ENCODE measurements around the gene SORCS2. TPM values are rescaled to one million over a fixed set of nuclear protein-coding genes. Genes with fewer than 3 reads are reported as not detected.

Gene SORCS2
- total RNA-seq, 1 donor from 2014 or later, result 3.0 TPM

DNA sequence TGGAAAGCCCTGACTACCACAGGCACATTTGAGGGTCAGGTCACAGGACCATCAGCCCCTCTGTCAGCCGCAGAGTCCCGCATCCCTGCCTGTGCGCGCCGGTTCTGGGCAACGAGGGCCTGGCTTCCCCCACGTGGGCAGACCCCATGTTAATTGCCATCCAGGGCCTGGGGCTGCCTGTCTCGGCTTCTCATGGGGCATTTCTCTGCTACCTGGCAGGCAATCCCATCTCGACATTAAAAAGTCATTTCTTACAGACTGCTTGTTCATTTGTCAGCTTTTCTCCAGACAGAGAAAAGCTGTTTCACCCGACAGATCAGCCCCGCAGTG is 45.6 kb upstream of the SORCS2 start:
- TF ChIP-seq, protein P1, sequence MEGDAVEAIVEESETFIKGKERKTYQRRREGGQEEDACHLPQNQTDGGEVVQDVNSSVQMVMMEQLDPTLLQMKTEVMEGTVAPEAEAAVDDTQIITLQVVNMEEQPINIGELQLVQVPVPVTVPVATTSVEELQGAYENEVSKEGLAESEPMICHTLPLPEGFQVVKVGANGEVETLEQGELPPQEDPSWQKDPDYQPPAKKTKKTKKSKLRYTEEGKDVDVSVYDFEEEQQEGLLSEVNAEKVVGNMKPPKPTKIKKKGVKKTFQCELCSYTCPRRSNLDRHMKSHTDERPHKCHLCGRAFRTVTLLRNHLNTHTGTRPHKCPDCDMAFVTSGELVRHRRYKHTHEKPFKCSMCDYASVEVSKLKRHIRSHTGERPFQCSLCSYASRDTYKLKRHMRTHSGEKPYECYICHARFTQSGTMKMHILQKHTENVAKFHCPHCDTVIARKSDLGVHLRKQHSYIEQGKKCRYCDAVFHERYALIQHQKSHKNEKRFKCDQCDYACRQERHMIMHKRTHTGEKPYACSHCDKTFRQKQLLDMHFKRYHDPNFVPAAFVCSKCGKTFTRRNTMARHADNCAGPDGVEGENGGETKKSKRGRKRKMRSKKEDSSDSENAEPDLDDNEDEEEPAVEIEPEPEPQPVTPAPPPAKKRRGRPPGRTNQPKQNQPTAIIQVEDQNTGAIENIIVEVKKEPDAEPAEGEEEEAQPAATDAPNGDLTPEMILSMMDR (IDR thresholded peaks at IDR 0.05), result no peak
- H3K4me3 Mint-ChIP-seq (ENCODE audit: unreplicated experiment), result no peak overlapping the region
- no peaks in the 10 kb centered on the region for H3K9me3 Mint-ChIP-seq (ENCODE audit: unreplicated experiment)
- H3K27ac Mint-ChIP-seq (ENCODE audit: unreplicated experiment), result no peak overlapping the region
- peaks cover 4% of the 10 kb centered on the region for H3K4me1 Mint-ChIP-seq (ENCODE audit: unreplicated experiment)
- DNase-seq (ENCODE audit: extremely low spot score, unreplicated experiment), result no peak
- no peaks in the 10 kb centered on the region for H3K36me3 Mint-ChIP-seq (ENCODE audit: unreplicated experiment)
- peaks cover 46% of the 10 kb centered on the region for H3K27me3 Mint-ChIP-seq (ENCODE audit: unreplicated experiment)

DNA sequence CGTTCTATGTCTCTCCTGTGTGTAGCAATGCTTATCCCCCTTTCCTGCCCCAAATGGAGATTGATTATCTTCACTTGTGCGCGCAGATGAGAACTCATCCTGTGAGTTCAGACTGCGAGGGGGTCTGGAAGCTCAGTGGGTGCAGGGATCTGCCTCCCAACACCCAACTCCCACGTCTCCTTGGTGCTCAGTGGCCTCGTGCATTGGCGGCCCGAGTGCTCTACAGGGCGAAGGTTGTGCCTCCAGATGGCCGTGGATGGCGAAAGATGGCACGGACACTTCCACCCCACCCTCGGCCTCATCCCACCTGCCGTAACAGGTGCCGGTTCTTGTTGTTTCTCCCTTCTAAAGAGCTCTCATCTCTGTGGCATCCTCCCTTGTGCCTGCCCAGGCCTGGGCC is 45.1 kb upstream of the SORCS2 start:
- Mint-ChIP-seq H3K27me3 (ENCODE audit: unreplicated experiment) (peaks cover 48% of the 10 kb centered on the region), H3K4me1 (ENCODE audit: unreplicated experiment) (peaks cover 3% of the 10 kb centered on the region), H3K27ac (ENCODE audit: unreplicated experiment) (no peak overlapping the region), H3K9me3 (ENCODE audit: unreplicated experiment) (no peaks in the 10 kb centered on the region), H3K4me3 (ENCODE audit: unreplicated experiment) (no peak overlapping the region), H3K36me3 (ENCODE audit: unreplicated experiment) (no peaks in the 10 kb centered on the region)
- TF ChIP-seq, protein P1 (IDR thresholded peaks at IDR 0.05), result no peak
- DNase-seq (ENCODE audit: extremely low spot score, unreplicated experiment), result no peak

DNA sequence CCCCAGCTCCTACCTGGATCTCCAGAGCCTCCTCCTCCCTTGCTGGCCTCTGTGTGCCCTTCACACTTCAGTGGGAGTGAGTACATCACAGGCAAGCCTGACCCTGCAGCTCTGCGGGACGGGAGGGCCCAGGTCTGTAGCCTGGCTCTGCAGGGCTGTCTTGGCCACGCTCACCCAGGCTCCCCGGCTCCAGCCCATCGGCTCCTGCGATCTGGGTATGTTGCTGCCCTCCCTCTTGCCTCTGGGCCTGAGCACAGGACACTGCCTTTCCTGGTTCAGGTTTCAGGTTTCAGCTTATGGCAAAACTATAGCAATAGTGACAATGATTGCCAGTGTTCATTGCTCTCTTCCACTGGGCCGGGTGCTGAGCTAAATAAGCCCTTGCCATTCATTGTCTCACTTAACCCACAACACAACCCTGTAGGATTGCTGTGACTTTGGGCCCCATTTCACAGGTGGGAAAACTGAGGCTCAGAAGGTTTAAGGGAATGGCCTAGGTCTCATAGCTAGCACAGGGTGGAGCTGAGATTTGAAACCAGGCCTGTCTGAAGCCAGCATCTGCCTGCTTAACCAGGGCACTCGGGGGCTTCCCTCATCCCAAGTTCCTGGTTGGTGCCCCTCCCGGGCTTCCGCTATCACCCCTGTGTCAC is 44.6 kb upstream of the SORCS2 start:
- peaks cover 53% of the 10 kb centered on the region for H3K27me3 Mint-ChIP-seq (ENCODE audit: unreplicated experiment)

DNA sequence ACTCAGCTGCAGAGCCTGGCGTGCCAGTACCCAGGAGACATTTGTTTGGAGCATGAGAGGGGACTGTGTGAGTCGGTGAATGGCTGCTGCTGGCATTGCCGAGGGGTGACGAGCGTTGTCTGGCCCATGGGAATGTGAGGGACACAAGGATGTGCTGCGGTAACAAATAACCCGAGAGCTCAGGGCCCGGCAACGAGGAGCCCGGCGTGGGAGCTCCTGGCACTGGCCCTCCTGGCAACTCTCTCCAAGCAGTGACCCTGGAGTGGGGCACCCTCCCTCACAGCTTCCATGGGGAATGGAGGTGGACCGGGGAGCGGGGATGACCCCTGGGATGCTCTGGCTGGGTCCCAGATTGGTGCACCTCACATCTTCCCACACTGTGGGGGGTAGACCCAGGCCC is 44.0 kb upstream of the SORCS2 start:
- Mint-ChIP-seq H3K27me3 (ENCODE audit: unreplicated experiment) (peaks cover 52% of the 10 kb centered on the region), H3K9me3 (ENCODE audit: unreplicated experiment) (no peaks in the 10 kb centered on the region), H3K36me3 (ENCODE audit: unreplicated experiment) (no peaks in the 10 kb centered on the region), H3K4me3 (ENCODE audit: unreplicated experiment) (no peak overlapping the region), H3K4me1 (ENCODE audit: unreplicated experiment) (peaks cover 2% of the 10 kb centered on the region), H3K27ac (ENCODE audit: unreplicated experiment) (no peak overlapping the region)
- TF ChIP-seq, protein P1 (IDR thresholded peaks at IDR 0.05), result no peak
- no peak for DNase-seq (ENCODE audit: extremely low spot score, unreplicated experiment)

More for the DNA sequence above, 44.6 kb upstream of the SORCS2 start:
- no peak for DNase-seq (ENCODE audit: extremely low spot score, unreplicated experiment)
- Mint-ChIP-seq H3K4me1 (ENCODE audit: unreplicated experiment) (peaks cover 2% of the 10 kb centered on the region), H3K9me3 (ENCODE audit: unreplicated experiment) (no peaks in the 10 kb centered on the region), H3K4me3 (ENCODE audit: unreplicated experiment) (no peak overlapping the region), H3K36me3 (ENCODE audit: unreplicated experiment) (no peaks in the 10 kb centered on the region), H3K27ac (ENCODE audit: unreplicated experiment) (no peak overlapping the region)
- TF ChIP-seq, protein P1 (IDR thresholded peaks at IDR 0.05), result no peak

DNA sequence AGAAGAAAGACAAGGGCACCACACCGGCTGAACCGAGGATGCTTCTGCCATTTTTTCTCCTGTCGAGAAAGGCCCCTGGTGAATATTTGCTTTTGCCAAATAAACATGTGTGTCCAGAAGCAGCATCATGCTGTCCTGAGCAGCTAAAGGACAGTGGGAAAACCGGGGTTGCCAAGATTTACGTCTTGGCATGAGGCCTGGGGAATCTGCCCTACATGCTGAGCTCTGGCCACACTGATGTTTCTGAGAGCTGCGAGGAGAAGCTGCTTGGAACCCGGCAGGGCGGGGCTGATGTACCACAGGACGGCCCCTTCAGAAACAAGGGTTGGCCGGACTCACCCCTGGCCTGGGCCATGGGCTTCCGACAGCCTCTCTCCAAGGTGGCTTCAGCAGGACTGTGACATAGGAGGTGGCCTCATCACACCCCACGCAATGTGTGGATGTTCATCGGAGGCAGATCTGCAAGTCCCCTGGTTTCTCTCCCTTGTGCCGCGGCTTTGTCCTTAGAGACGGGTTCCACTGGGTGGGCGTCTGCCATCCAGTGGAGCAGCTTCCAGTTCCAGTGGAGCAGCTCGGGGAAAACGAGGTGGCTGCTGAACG is 42.2 kb upstream of the SORCS2 start:
- Mint-ChIP-seq H3K4me3 (ENCODE audit: unreplicated experiment) (no peak overlapping the region), H3K9me3 (ENCODE audit: unreplicated experiment) (no peaks in the 10 kb centered on the region), H3K27me3 (ENCODE audit: unreplicated experiment) (peaks cover 50% of the 10 kb centered on the region), H3K27ac (ENCODE audit: unreplicated experiment) (no peak overlapping the region), H3K36me3 (ENCODE audit: unreplicated experiment) (no peaks in the 10 kb centered on the region), H3K4me1 (ENCODE audit: unreplicated experiment) (peaks cover 2% of the 10 kb centered on the region)
- TF ChIP-seq, protein P1 (IDR thresholded peaks at IDR 0.05), result no peak
- no peak for DNase-seq (ENCODE audit: extremely low spot score, unreplicated experiment)
